HAP-1 (cell line): ENCODE results near the gene CBR4.
"Not testable (repeated sequence)": the region's sequence is repeated elsewhere in the genome, so short reads cannot be mapped to it uniquely, and the experiment has no call there.

Source experiments
- DNase-seq, 2 experiments: peaks; one replicate each; pipeline ENCODE4 v3.0.0-alpha.2; 2016 to 2020; ENCODE audit warnings: low spot score in 2 of 2
- H3K27me3 ChIP-seq: fragments of 250-450 bp; sonication (Bioruptor Pico); 2 replicates; pipeline ENCODE4 v1.5.1; 2020; ENCODE audit warnings: low read depth, mild to moderate bottlenecking, moderate library complexity
- H3K36me3 ChIP-seq: fragments of 250-450 bp; sonication (Bioruptor Pico); replicated peaks from 2 replicates; pipeline ENCODE4 v1.5.1; 2020; ENCODE audit warnings: mild to moderate bottlenecking
- H3K4me1 ChIP-seq: fragments of 250-450 bp; sonication (Bioruptor Pico); 2 replicates; pipeline ENCODE4 v1.5.1; 2020; ENCODE audit warnings: mild to moderate bottlenecking
- H3K4me3 ChIP-seq: fragments of 250-450 bp; sonication (Bioruptor Pico); 2 replicates; pipeline ENCODE4 v1.5.1; 2020; ENCODE audit warnings: mild to moderate bottlenecking, moderate library complexity
- H3K9me3 ChIP-seq: fragments of 250-450 bp; sonication (Bioruptor Pico); 2 replicates; pipeline ENCODE4 v1.5.1; 2020; ENCODE audit warnings: mild to moderate bottlenecking, moderate library complexity
- in situ Hi-C: fragments of 300-500 bp; cut with MboI; formaldehyde crosslinking; loops from 3 replicates; pipeline ENCODE4 v1.14.3; 2020; ENCODE audit warnings: low sequenced_read_pairs, inconsistent platforms, mixed read lengths

Gene CBR4

GRCh38 chr4:169044714-169045447 lies 34.8 kb upstream of the CBR4 start:
- H3K4me3 ChIP-seq: no peak overlapping the region
- no peaks in the 10 kb centered on the region for H3K27me3 ChIP-seq
- no peaks in the 10 kb centered on the region for H3K4me1 ChIP-seq
- DNase-seq: no peak
- H3K9me3 ChIP-seq: no peaks in the 10 kb centered on the region
- H3K36me3 ChIP-seq: no peaks in the 10 kb centered on the region
- in situ Hi-C loops: no loop called here

GRCh38 chr4:169042608-169043007 lies 32.6 kb upstream of the CBR4 start:
- Histone ChIP-seq H3K9me3 (no peaks in the 10 kb centered on the region), H3K4me1 (no peaks in the 10 kb centered on the region; the same call in 1 of the 2 replicates), H3K27me3 (no peaks in the 10 kb centered on the region), H3K4me3 (no peak overlapping the region), H3K36me3 (no peaks in the 10 kb centered on the region)
- in situ Hi-C loops: no loop called here
- no peak for DNase-seq

- H3K27me3 ChIP-seq: no peaks in the 10 kb centered on the region
- no peak overlapping the region for H3K4me3 ChIP-seq
- no peak for DNase-seq
- H3K4me1 ChIP-seq: no peaks in the 10 kb centered on the region; the same call in 1 of the 2 replicates
- H3K9me3 ChIP-seq: no peaks in the 10 kb centered on the region
- in situ Hi-C loops: no loop called here
- no peaks in the 10 kb centered on the region for H3K36me3 ChIP-seq
Measured at GRCh38 chr4:169040559-169041261, 30.7 kb upstream of the CBR4 start.

GRCh38 chr4:169039251-169039954 lies 29.3 kb upstream of the CBR4 start:
- Histone ChIP-seq H3K4me3 (no peak overlapping the region), H3K36me3 (no peaks in the 10 kb centered on the region), H3K27me3 (no peaks in the 10 kb centered on the region), H3K4me1 (no peaks in the 10 kb centered on the region; the same call in 1 of the 2 replicates), H3K9me3 (no peaks in the 10 kb centered on the region)
- in situ Hi-C loops: no loop called here
- DNase-seq: no peak

GRCh38 chr4:169037506-169037905 lies 27.5 kb upstream of the CBR4 start:
- Histone ChIP-seq H3K4me1 (no peaks in the 10 kb centered on the region; the same call in 1 of the 2 replicates), H3K27me3 (no peaks in the 10 kb centered on the region), H3K4me3 (no peak overlapping the region), H3K36me3 (no peaks in the 10 kb centered on the region), H3K9me3 (no peaks in the 10 kb centered on the region)
- no peak for DNase-seq
- in situ Hi-C loops: no loop called here

GRCh38 chr4:169035871-169036620 lies 26.0 kb upstream of the CBR4 start:
- H3K4me1 ChIP-seq, DNase-seq, H3K9me3 ChIP-seq, H3K36me3 ChIP-seq, H3K27me3 ChIP-seq, in situ Hi-C loops, H3K4me3 ChIP-seq: not testable (repeated sequence)

GRCh38 chr4:169033660-169034059 lies 23.6 kb upstream of the CBR4 start:
- DNase-seq: peak; percentile 50 to 82
- Histone ChIP-seq H3K4me3 (no peak overlapping the region), H3K36me3 (no peaks in the 10 kb centered on the region), H3K9me3 (no peaks in the 10 kb centered on the region), H3K4me1 (no peaks in the 10 kb centered on the region), H3K27me3 (no peaks in the 10 kb centered on the region)
- in situ Hi-C loops: no loop called here

GRCh38 chr4:169032883-169033645 lies 23.0 kb upstream of the CBR4 start:
- no peaks in the 10 kb centered on the region for H3K9me3 ChIP-seq
- H3K4me3 ChIP-seq: no peak overlapping the region
- no peaks in the 10 kb centered on the region for H3K4me1 ChIP-seq
- no peaks in the 10 kb centered on the region for H3K36me3 ChIP-seq
- H3K27me3 ChIP-seq: no peaks in the 10 kb centered on the region
- in situ Hi-C loops: no loop called here
- DNase-seq: no peak

GRCh38 chr4:169032194-169032593 lies 22.1 kb upstream of the CBR4 start:
- H3K36me3 ChIP-seq: no peaks in the 10 kb centered on the region
- no peaks in the 10 kb centered on the region for H3K4me1 ChIP-seq
- H3K4me3 ChIP-seq: no peak overlapping the region
- H3K9me3 ChIP-seq: peaks cover 3% of the 10 kb centered on the region; the same call in 1 of the 2 replicates
- in situ Hi-C loops: no loop called here
- no peak for DNase-seq
- no peaks in the 10 kb centered on the region for H3K27me3 ChIP-seq

- in situ Hi-C loops: no loop called here
- H3K4me1 ChIP-seq: no peaks in the 10 kb centered on the region
- H3K9me3 ChIP-seq: peaks cover 3% of the 10 kb centered on the region; the same call in 1 of the 2 replicates
- no peaks in the 10 kb centered on the region for H3K27me3 ChIP-seq
- H3K36me3 ChIP-seq: no peaks in the 10 kb centered on the region
- no peak for DNase-seq
- H3K4me3 ChIP-seq: no peak overlapping the region
Measured at GRCh38 chr4:169031392-169031791, 21.3 kb upstream of the CBR4 start.

- Histone ChIP-seq H3K4me1 (no peaks in the 10 kb centered on the region), H3K9me3 (peaks cover 3% of the 10 kb centered on the region; the same call in 1 of the 2 replicates), H3K36me3 (no peaks in the 10 kb centered on the region), H3K27me3 (no peaks in the 10 kb centered on the region), H3K4me3 (no peak overlapping the region)
- in situ Hi-C loops: no loop called here
- no peak for DNase-seq
Measured at GRCh38 chr4:169030562-169030982, 20.5 kb upstream of the CBR4 start.

GRCh38 chr4:169029947-169030346 lies 19.9 kb upstream of the CBR4 start:
- Histone ChIP-seq H3K9me3 (peaks cover 3% of the 10 kb centered on the region; the same call in 1 of the 2 replicates), H3K36me3 (no peaks in the 10 kb centered on the region), H3K4me3 (no peak overlapping the region), H3K27me3 (no peaks in the 10 kb centered on the region), H3K4me1 (no peaks in the 10 kb centered on the region)
- in situ Hi-C loops: no loop called here
- DNase-seq: no peak

- Histone ChIP-seq H3K4me1 (peaks cover 10% of the 10 kb centered on the region), H3K9me3 (peaks cover 3% of the 10 kb centered on the region; the same call in 1 of the 2 replicates), H3K27me3 (no peaks in the 10 kb centered on the region), H3K4me3 (no peak overlapping the region), H3K36me3 (no peaks in the 10 kb centered on the region)
- DNase-seq: no peak
- in situ Hi-C loops: no loop called here
Measured at GRCh38 chr4:169027663-169028062, 17.6 kb upstream of the CBR4 start.
